ENCODE data around the gene PCDH10. TPM values are rescaled to one million over a fixed set of nuclear protein-coding genes. Genes with fewer than 3 reads are reported as not detected.

The PCDH10 gene
- total RNA-seq, 1 experiment from 2014 or later = not detected

DNA sequence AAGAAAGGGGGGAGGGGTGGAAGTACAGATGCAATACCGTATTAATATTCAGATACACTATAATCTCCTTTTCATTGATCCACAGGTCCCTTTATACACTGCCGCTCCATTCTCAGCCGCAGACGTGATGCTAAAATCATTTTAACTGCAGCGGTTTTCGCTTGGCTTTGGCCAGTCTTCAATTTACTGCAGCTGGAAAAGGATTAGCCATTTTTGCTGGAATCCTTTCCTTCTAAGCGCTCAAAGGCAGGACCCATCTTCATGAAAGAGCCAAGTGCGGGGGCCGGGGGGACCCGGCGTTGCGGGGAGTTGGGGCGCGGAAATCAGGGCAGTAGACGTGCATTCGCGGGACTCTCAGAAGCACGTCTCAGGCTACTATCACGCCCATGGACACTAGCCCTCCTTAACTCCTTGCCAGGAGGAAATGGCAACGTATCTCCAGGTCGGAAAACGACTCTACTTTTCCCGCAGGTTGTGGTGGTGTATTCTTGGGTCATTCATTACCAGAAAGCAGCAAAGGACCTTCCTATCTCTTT lies 1.7 kb upstream of the PCDH10 start:
- H3K4me1 ChIP-seq = no peaks in the 10 kb centered on the region
- ChIA-PET CTCF (interaction anchor here (0.6 kb wide), 2 partner anchors 115 to 849 kb away, joined by 5 to 8 read pairs; no protein-coding TSS in a partner anchor), POLR2A (no interaction called here)
- Mint-ChIP-seq H3K4me1 (ENCODE audit: low read depth, unreplicated experiment) (no peaks in the 10 kb centered on the region), H3K4me3 (ENCODE audit: unreplicated experiment) (no peak overlapping the region), H3K27me3 (ENCODE audit: insufficient read depth, unreplicated experiment) (no peaks in the 10 kb centered on the region), H3K27ac (ENCODE audit: unreplicated experiment) (no peak overlapping the region), H3K9me3 (ENCODE audit: unreplicated experiment) (peaks cover 6% of the 10 kb centered on the region), H3K36me3 (ENCODE audit: insufficient read depth, unreplicated experiment) (no peaks in the 10 kb centered on the region)
- TF ChIP-seq, protein P1, sequence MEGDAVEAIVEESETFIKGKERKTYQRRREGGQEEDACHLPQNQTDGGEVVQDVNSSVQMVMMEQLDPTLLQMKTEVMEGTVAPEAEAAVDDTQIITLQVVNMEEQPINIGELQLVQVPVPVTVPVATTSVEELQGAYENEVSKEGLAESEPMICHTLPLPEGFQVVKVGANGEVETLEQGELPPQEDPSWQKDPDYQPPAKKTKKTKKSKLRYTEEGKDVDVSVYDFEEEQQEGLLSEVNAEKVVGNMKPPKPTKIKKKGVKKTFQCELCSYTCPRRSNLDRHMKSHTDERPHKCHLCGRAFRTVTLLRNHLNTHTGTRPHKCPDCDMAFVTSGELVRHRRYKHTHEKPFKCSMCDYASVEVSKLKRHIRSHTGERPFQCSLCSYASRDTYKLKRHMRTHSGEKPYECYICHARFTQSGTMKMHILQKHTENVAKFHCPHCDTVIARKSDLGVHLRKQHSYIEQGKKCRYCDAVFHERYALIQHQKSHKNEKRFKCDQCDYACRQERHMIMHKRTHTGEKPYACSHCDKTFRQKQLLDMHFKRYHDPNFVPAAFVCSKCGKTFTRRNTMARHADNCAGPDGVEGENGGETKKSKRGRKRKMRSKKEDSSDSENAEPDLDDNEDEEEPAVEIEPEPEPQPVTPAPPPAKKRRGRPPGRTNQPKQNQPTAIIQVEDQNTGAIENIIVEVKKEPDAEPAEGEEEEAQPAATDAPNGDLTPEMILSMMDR (IDR thresholded peaks at IDR 0.05; ENCODE audit: insufficient read depth in 1 of 2, low read depth in 1 of 2, low read length in 1 of 2, severe bottlenecking in 1 of 2, unreplicated experiment in 1 of 2) = no peak
- intact Hi-C loops (cut with micrococcal nuclease; ENCODE audit: unreplicated experiment) = loop anchor here (5.0 kb wide), 1 partner anchor 1630 kb away; no protein-coding TSS in a partner anchor
- no peaks in the 10 kb centered on the region for H3K27me3 ChIP-seq (replicated peaks; ENCODE audit: control insufficient read depth, insufficient read depth, low read length)
- no TSS peak for BruUV-seq (replicated peaks)
- no peak overlapping the region for H3K4me3 ChIP-seq (ENCODE audit: low read depth, low read length)
- H3K9me3 ChIP-seq = no peaks in the 10 kb centered on the region
- no peaks in the 10 kb centered on the region for H3K36me3 ChIP-seq (ENCODE audit: control insufficient read depth, insufficient read depth, low read length)
- DNase-seq = no peak

- H3K27ac Mint-ChIP-seq (ENCODE audit: unreplicated experiment) = no peak overlapping the region
- no peaks in the 10 kb centered on the region for H3K4me1 ChIP-seq
- H3K27me3 Mint-ChIP-seq (ENCODE audit: insufficient read depth, unreplicated experiment) = peaks cover 4% of the 10 kb centered on the region
- TF ChIP-seq, protein P1 (IDR thresholded peaks at IDR 0.05; ENCODE audit: insufficient read depth in 1 of 2, low read depth in 1 of 2, low read length in 1 of 2, severe bottlenecking in 1 of 2, unreplicated experiment in 1 of 2) = no peak
- no peak for DNase-seq
- H3K36me3 ChIP-seq (ENCODE audit: control insufficient read depth, insufficient read depth, low read length) = no peaks in the 10 kb centered on the region
- H3K4me1 Mint-ChIP-seq (ENCODE audit: low read depth, unreplicated experiment) = no peaks in the 10 kb centered on the region
- ChIA-PET CTCF (no interaction called here), POLR2A (no interaction called here)
- no peak overlapping the region for H3K4me3 ChIP-seq (ENCODE audit: low read depth, low read length)
- H3K9me3 Mint-ChIP-seq (ENCODE audit: unreplicated experiment) = peaks cover 6% of the 10 kb centered on the region
- H3K36me3 Mint-ChIP-seq (ENCODE audit: insufficient read depth, unreplicated experiment) = no peaks in the 10 kb centered on the region
- BruUV-seq (replicated peaks) = no TSS peak
- intact Hi-C loops (cut with micrococcal nuclease; ENCODE audit: unreplicated experiment) = loop anchor here (5.0 kb wide), 1 partner anchor 1629 kb away; no protein-coding TSS in a partner anchor
- no peaks in the 10 kb centered on the region for H3K9me3 ChIP-seq
- H3K27me3 ChIP-seq (replicated peaks; ENCODE audit: control insufficient read depth, insufficient read depth, low read length) = no peaks in the 10 kb centered on the region
- H3K4me3 Mint-ChIP-seq (ENCODE audit: unreplicated experiment) = no peak overlapping the region
Measured at GRCh38 chr4:133147921-133148689, 989 bp upstream of the PCDH10 start.

DNA sequence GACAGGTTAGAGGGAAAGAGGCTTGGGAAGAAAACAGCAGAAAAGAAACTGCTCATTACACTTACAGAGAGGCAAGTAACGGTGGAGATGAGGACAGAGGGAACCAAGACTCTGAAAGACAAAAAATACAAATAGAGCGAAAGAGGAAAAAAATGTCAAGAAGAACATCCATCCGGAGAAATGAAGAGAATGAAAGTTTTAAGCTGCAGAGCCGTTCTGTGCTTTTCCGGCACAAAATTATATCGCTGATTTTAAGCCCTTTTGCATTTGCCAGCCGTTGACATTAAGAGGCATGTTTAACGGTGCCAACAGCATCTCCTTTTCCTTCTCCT lies 236 bp downstream of the PCDH10 start:
- Mint-ChIP-seq H3K27me3 (ENCODE audit: insufficient read depth, unreplicated experiment) (peaks cover 4% of the 10 kb centered on the region), H3K4me3 (ENCODE audit: unreplicated experiment) (no peak overlapping the region), H3K36me3 (ENCODE audit: insufficient read depth, unreplicated experiment) (no peaks in the 10 kb centered on the region), H3K27ac (ENCODE audit: unreplicated experiment) (no peak overlapping the region), H3K9me3 (ENCODE audit: unreplicated experiment) (peaks cover 6% of the 10 kb centered on the region), H3K4me1 (ENCODE audit: low read depth, unreplicated experiment) (no peaks in the 10 kb centered on the region)
- Histone ChIP-seq H3K4me1 (no peaks in the 10 kb centered on the region), H3K9me3 (no peaks in the 10 kb centered on the region), H3K27me3 (replicated peaks; ENCODE audit: control insufficient read depth, insufficient read depth, low read length) (no peaks in the 10 kb centered on the region), H3K4me3 (ENCODE audit: low read depth, low read length) (no peak overlapping the region), H3K36me3 (ENCODE audit: control insufficient read depth, insufficient read depth, low read length) (no peaks in the 10 kb centered on the region)
- BruUV-seq (replicated peaks) = no TSS peak
- intact Hi-C loops (cut with micrococcal nuclease; ENCODE audit: unreplicated experiment) = loop anchor here (5.0 kb wide), 1 partner anchor 1628 kb away; no protein-coding TSS in a partner anchor
- TF ChIP-seq, protein P1 (IDR thresholded peaks at IDR 0.05; ENCODE audit: insufficient read depth in 1 of 2, low read depth in 1 of 2, low read length in 1 of 2, severe bottlenecking in 1 of 2, unreplicated experiment in 1 of 2) = no peak
- CTCF ChIA-PET = no interaction called here
- DNase-seq = no peak
- POLR2A ChIA-PET = no interaction called here
